Activated CD8-positive, alpha-beta memory T cell treated with anti-CD3 and anti-CD28 coated beads, Interleukin-2, amount 10 ng/mL, durations not matched to agents 7 days and 5 days (primary cell): Measurements from ENCODE around the gene CHD1L. TPM values are rescaled to one million over a fixed set of nuclear protein-coding genes. Genes with fewer than 3 reads are reported as not detected.
"Not testable (repeated sequence)": the region's sequence is repeated elsewhere in the genome, so short reads cannot be mapped to it uniquely, and the experiment has no call there.

Experiments used
- ATAC-seq: fragments of 150-1000 bp; cut with Tn5 transposase; one replicate; pipeline ENCODE4 v1.10.0; 2021; ENCODE audit warnings: moderate library complexity
- CTCF ChIA-PET: fragments of 350-600 bp; sonication (Branson Sonifier 250); formaldehyde crosslinking; loops from one replicate; lab custom pipeline; 2021; ENCODE audit warnings: antibody characterized with exemption; lab: Charles Lee
- DNase-seq: peaks from one replicate; pipeline ENCODE4 v3.0.0-alpha.2; 2020
- H3K27ac Mint-ChIP-seq: one replicate; pipeline ENCODE4 v1.8.0; 2021; ENCODE audit warnings: mild to moderate bottlenecking, mixed read lengths
- H3K27me3 Mint-ChIP-seq: one replicate; pipeline ENCODE4 v1.8.0; 2021; ENCODE audit warnings: mixed read lengths
- H3K36me3 Mint-ChIP-seq: one replicate; pipeline ENCODE4 v1.8.0; 2021; ENCODE audit warnings: mild to moderate bottlenecking, mixed read lengths
- H3K4me1 Mint-ChIP-seq: one replicate; pipeline ENCODE4 v1.8.0; 2021; ENCODE audit warnings: mixed read lengths
- H3K4me3 Mint-ChIP-seq: one replicate; pipeline ENCODE4 v1.8.0; 2021; ENCODE audit warnings: mild to moderate bottlenecking, moderate library complexity, mixed read lengths
- H3K9me3 Mint-ChIP-seq: one replicate; pipeline ENCODE4 v1.8.0; 2022; ENCODE audit warnings: low read depth, mixed read lengths
- total RNA-seq, 2 experiments: library from RNA; stranded (reverse); gene quantifications; one replicate each; pipeline ENCODE4 v1.2.3, GENCODE V29; 2021

Gene CHD1L
- total RNA-seq, 2 experiments from 2014 or later, result 82.2 to 83.7 TPM

DNA sequence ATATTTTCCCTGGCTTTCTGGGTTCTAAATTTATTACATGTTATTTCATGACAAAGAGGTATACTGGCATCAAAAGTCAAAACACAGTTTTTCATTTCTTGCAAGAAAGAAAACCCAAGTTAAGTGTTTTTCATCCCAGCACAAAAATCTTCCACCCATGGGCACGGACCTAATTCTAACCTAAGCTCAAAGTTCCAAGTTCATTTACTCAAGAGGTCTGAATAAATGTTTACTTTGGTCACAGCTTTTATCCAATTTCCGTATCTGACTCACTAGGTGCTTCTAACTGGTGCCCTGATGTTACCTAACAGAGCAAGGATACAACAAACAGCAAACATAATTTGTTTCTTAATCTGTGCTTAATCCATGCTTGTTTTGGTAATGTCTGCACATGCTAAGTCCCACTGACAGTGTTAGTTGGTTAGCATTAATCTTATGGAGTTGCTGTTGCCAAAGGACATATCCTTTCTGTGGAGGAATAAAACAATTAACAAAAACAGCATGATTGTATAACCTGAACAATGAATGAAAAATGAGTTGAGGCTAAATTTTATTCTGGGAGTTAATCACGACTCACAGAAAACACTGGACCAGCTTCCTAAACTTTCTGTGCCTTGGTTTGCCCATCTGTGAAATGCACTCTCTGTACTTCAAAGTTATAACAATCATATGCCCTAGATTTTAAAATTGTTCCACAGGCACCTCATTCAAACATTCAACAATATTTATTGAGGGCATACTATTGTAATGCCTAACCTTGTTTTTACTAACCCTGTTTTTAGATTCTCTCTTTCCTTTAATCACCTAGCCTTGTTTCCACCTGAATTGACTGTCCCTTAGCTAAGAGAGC, 4.2 kb upstream of the CHD1L start:
- Mint-ChIP-seq H3K9me3 (no peaks in the 10 kb centered on the region), H3K27me3 (peaks cover 15% of the 10 kb centered on the region), H3K27ac (no peak overlapping the region), H3K4me1 (peaks cover 5% of the 10 kb centered on the region), H3K36me3 (no peaks in the 10 kb centered on the region), H3K4me3 (no peak overlapping the region)
- no peak for ATAC-seq
- CTCF ChIA-PET, result interaction anchor here (0.5 kb wide), 1 partner anchor 40 kb away, joined by 4 read pairs; no protein-coding TSS in a partner anchor
- no peak for DNase-seq

DNA sequence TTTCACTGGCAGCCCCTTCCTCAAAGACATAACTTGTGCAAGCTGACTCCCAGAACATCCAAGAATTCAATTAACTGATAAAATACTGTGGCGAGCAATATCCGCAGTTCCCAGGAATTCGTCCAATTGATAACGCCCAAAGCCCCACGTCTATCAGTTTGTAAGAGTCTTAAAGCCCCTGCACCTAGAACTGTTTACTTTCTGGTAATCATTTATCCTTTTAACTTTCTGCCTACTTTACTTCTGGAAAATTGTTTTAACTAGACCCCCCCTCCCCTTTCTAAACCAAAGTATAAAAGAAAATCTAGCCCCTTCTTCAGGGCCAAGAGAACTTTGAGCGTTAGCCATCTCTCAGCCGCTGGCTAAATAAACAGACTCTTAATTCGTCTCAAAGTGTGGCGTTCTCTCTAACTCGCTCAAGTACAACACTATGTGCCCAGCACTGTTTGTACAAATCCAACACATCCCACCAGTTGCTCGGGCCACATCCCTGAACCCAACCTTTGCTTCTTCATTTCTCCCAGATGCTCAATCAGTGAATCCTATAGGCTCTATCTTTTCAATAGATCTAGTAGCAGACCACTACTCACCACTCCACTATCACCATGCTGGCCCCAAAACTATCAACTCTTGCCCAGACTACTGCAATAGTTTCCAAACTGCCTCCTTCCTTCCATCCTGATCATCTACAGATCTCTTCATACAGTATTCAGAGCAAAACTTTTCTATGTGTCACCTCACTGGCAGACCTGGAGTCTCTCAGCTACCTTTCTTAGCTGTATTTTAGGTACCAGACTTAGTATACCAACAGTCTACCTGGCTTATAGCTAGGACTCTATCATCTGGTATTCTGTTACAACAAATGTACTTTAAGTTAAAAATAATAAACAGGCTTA, 3.3 kb upstream of the CHD1L start:
- Mint-ChIP-seq H3K36me3 (peaks cover 4% of the 10 kb centered on the region), H3K27ac (no peak overlapping the region), H3K9me3 (no peaks in the 10 kb centered on the region), H3K4me3 (no peak overlapping the region), H3K4me1 (peaks cover 9% of the 10 kb centered on the region), H3K27me3 (peaks cover 15% of the 10 kb centered on the region)
- DNase-seq (no peak), ATAC-seq (no peak)
- CTCF ChIA-PET, result interaction anchor here (1.2 kb wide), 1 partner anchor 9 kb away, joined by 4 read pairs; no protein-coding TSS in a partner anchor

DNA sequence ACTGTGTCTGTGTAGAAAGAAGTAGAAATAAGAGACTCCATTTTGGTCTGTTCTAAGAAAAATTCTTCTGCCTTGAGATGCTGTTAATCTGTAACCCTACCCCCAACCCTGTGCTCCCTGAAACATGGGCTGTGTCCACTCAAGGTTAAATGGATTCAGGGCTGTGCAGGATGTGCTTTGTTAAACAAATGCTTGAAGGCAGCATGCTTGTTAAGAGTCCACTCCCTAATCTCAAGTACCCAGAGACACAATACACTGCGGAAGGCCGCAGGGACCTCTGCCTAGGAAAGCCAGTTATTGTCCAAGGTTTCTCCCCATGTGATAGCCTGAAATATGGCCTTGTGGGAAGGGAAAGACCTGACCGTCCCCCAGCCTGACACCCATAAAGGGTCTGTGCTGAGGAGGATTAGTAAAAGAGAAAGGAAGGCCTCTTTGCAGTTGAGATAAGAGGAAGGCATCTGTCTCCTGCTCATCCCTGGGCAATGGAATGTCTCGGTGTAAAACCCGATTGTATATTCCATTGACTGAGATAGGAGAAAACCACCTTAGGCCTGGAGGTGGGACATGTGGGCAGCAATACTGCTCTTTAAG, 2.3 kb upstream of the CHD1L start:
- not testable (repeated sequence) for ATAC-seq, H3K9me3 Mint-ChIP-seq, H3K4me3 Mint-ChIP-seq, DNase-seq, H3K36me3 Mint-ChIP-seq, H3K27ac Mint-ChIP-seq
- Mint-ChIP-seq H3K27me3 (peaks cover 15% of the 10 kb centered on the region), H3K4me1 (peaks cover 17% of the 10 kb centered on the region)
- CTCF ChIA-PET, result interaction anchor here (1.2 kb wide), 1 partner anchor 8 kb away, joined by 4 read pairs; no protein-coding TSS in a partner anchor

DNA sequence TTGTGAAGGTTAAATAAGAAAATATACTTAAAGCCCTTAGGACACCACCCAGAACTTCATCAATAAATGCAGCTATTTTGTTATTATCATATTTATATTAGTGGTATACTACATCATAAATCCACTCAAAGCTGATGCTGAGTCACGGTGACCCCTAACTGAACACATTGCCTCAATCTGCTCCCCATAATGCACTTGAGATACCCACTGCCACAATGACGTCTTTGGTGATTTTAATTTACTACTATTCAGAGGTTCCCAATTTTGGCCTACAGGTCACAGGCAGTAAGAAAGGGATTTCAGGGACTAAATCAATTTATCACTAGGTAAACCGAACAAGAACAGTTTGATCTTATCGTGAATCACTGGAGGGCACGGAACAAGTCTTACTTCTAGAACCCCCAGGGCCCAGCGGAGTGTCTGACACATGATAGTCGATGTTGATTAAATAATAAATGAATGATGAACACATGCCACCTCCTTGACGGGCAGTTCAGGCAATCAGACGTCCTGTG, 493 bp upstream of the CHD1L start:
- Mint-ChIP-seq H3K4me1 (peaks cover 32% of the 10 kb centered on the region), H3K4me3 (peak overlapping the region; percentile 97), H3K27ac (peak overlapping the region; percentile 72), H3K36me3 (peaks cover 13% of the 10 kb centered on the region), H3K27me3 (peaks cover 15% of the 10 kb centered on the region), H3K9me3 (no peaks in the 10 kb centered on the region)
- CTCF ChIA-PET, result interaction anchor here (0.6 to 3.5 kb wide), 15 partner anchors 11 to 271 kb away, joined by 3 to 42 read pairs (median 4); partner anchors contain the start of genes FMO5 and PRKAB2
- no peak for DNase-seq
- ATAC-seq, result no peak

DNA sequence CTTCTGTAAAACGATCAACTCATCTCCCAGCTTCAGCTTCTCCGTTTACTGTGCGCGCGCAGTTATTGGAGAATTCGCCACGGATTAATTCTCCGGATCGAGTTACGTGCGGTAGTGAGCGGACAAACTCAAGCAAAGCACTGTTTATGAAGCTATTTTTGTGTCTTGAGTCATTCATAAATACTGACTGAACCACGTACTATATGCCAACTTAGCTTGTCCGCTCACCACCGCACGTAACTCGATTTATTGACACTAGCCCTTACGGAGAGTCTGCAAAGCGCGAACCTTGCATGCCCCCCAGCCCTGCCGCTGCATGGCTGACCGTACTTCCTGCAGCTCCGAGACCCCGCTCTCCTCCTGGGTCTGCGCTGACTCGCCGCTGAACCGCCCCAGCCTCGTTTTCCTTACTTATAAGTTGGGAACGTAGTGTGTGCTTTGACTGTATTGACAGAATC, 773 bp downstream of the CHD1L start:
- Mint-ChIP-seq H3K4me1 (peaks cover 42% of the 10 kb centered on the region), H3K36me3 (peaks cover 13% of the 10 kb centered on the region), H3K27ac (peak overlapping the region; percentile 87), H3K9me3 (no peaks in the 10 kb centered on the region), H3K27me3 (peaks cover 11% of the 10 kb centered on the region), H3K4me3 (peak overlapping the region; percentile 97)
- peak; percentile 63 for DNase-seq
- ATAC-seq, result peak; percentile 27
- CTCF ChIA-PET, result interaction anchor here (0.7 to 3.5 kb wide), 16 partner anchors 10 to 1064 kb away, joined by 3 to 42 read pairs (median 4); partner anchors contain the start of genes FMO5 and PRKAB2

DNA sequence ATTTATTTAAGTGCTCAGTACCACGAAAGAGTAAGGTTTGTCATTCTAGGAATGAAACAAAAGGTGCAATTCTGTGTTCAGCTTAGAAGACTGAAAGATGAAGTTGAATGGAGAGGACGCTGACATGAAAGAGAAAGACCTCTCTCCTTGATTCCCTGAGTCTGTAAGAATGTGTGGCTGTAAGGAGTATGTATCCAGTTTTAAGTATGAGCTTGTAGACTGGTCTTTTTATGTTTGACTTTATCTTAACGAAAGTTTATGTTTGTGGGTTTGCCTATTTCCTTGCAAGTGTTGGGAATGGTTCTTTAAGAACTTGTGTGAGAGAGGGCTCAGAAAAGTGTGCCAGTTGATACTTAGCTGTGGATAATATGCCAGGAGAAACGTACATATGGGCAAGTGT, 1.4 kb downstream of the CHD1L start:
- Mint-ChIP-seq H3K9me3 (no peaks in the 10 kb centered on the region), H3K27me3 (peaks cover 6% of the 10 kb centered on the region), H3K36me3 (peaks cover 13% of the 10 kb centered on the region), H3K4me1 (peaks cover 43% of the 10 kb centered on the region), H3K27ac (peak overlapping the region; percentile 87), H3K4me3 (peak overlapping the region; percentile 97)
- no peak for DNase-seq
- CTCF ChIA-PET, result interaction anchor here (0.7 to 3.5 kb wide), 10 partner anchors 9 to 159 kb away, joined by 3 to 42 read pairs (median 4); partner anchors contain the start of genes FMO5 and PRKAB2
- no peak for ATAC-seq

DNA sequence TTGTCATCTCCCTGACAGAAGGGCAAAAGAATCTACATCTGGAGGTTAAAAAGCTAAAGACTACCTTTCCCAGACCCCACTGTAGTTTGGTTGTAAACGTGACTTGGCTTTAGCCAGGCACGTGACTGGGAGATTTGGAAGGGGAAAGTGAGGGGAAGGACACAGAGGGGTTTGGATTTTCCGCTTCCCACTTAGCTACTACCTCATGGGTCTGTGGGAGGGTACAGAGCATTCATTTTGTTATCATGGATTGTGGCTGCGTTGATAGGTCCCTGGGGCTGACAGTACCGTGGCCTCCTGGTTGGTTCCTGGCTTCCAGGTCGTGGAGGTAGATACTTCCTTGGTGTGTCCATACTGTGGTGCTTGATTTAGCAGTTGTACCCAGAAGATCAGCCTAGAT, 2.6 kb downstream of the CHD1L start:
- no peak for ATAC-seq
- DNase-seq, result no peak
- Mint-ChIP-seq H3K36me3 (peaks cover 16% of the 10 kb centered on the region), H3K27ac (peak overlapping the region; percentile 19), H3K4me1 (peaks cover 52% of the 10 kb centered on the region), H3K9me3 (no peaks in the 10 kb centered on the region), H3K4me3 (peak overlapping the region; percentile 30), H3K27me3 (no peaks in the 10 kb centered on the region)
- CTCF ChIA-PET, result no interaction called here

DNA sequence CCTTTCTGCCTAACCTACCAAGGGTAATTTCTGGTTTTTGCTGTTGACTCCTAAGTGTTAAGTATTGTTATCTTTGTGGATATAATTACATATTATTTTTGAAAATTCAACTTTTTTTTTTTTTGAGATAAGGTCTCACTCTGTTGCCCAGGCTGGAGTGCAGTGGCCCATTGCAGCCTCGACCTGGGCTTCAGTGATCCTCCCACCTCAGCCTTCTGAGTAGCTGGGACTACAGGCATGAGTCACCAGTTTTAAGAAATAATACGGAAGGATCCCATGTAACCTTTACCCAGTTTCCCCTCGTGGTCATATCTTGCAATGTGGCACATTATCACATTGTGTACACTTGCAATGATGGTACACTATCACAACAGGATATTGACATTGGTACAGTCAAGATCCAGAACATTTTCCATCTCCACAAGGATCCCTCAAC, 3.1 kb downstream of the CHD1L start:
- CTCF ChIA-PET, result interaction anchor here (0.6 kb wide), 1 partner anchor 85 kb away, joined by 3 read pairs; no protein-coding TSS in a partner anchor
- Mint-ChIP-seq H3K36me3 (peaks cover 16% of the 10 kb centered on the region), H3K4me1 (peaks cover 56% of the 10 kb centered on the region), H3K27ac (peak overlapping the region; percentile 48), H3K9me3 (no peaks in the 10 kb centered on the region), H3K4me3 (peak overlapping the region; percentile 2), H3K27me3 (no peaks in the 10 kb centered on the region)
- ATAC-seq (no peak), DNase-seq (no peak)

DNA sequence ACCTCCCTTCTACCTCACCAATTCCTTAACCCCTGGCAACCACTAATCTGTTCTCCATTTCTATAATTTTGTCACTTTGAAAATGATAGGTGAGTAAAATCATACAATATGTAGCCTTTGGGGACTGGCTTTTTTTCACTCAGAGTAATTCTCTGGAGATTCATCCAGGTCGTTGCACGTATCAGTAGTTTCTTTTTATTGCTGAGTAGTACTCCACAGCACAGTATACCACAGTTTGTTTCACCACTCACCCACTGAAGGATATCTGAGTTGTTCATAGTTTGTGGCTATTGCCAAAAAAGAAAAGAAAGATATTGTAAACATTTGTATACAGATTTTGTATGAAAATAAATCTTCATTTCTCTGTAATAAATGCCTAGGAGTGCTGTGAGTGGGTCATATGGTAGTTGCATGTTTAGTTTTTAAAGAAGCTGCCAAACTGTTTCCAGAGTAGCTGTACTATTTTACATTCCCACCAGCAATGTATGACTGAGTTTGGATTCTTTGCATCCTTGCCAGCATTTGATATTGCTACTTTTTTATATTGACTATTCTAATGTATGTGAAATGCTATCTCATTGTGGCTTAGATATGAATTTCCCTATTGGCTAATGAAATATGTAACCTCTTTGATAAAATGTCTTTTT, 3.7 kb downstream of the CHD1L start:
- ATAC-seq, result no peak

DNA sequence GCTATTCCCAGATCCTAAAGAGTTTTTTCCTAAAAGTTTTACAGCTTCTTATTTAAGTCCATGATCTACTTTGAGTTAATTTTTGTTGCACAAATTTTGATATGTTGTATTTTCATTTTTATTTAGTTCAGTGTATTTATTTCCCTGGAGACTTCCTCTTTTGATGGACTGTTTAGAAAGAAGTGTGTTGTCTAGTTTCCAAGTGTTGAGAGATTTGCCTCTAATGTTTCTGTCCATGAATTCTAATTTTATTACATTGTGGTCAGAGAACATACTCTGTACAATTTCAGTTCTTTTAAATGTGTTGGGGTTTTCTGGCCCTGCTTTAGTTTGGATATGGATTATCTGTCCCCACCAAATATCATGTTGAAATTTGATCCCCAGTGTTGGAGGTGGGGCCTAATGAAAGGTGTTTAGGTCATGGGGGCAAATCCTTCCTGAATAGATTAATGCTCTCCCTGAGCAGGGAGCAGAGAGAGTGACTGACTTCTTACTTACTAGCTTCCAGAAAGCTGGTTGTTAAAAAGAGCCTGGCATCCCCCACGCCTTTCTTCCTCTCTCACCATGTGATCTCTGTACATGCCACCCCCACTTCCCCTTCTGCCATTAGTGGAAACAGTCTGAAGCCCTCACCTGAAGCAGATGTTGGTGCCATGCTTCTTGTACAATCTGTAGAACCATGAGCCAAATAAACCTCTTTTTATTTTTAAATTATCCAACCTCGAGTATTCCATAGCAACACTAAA, 4.6 kb downstream of the CHD1L start:
- H3K27me3 Mint-ChIP-seq, result no peaks in the 10 kb centered on the region
- H3K36me3 Mint-ChIP-seq, result peaks cover 20% of the 10 kb centered on the region
- no peak for DNase-seq
- H3K4me1 Mint-ChIP-seq, result peaks cover 58% of the 10 kb centered on the region
- no peaks in the 10 kb centered on the region for H3K9me3 Mint-ChIP-seq
- no peak overlapping the region for H3K4me3 Mint-ChIP-seq
- ATAC-seq, result no peak
- no peak overlapping the region for H3K27ac Mint-ChIP-seq
- CTCF ChIA-PET, result no interaction called here

More for the DNA sequence above, 3.7 kb downstream of the CHD1L start:
- Mint-ChIP-seq H3K4me1 (peaks cover 60% of the 10 kb centered on the region), H3K27me3 (no peaks in the 10 kb centered on the region), H3K9me3 (no peaks in the 10 kb centered on the region), H3K4me3 (peak overlapping the region; percentile 2), H3K36me3 (peaks cover 19% of the 10 kb centered on the region), H3K27ac (peak overlapping the region; percentile 48)
- no peak for DNase-seq
- CTCF ChIA-PET, result interaction anchor here (0.6 kb wide), 1 partner anchor 85 kb away, joined by 3 read pairs; no protein-coding TSS in a partner anchor

DNA sequence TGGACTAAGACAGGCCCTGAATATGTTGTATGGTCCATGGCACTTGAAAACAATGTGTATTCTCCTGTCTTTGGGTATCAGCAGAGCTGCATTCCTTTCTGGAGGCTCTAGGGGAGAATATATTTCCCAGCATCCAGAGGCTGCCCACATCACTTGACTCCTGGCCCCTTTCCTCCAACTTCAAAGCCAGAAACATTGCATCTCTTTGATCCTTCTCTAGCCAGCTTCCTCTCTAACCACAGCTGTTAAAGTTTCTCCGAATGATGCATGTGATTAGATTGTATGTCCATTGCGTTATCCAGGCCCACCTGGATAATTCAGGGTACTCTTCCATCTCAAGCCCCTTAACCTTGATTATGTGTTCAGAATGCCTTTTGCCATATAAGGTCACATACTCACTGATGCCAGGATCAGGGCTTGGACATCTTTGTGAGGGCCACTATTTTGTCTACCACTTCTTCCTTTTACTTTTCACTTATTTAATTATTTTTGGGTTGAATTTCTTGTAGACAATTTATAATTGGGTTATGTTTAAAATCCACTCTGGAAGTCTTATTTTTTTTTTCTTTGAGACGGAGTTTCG, 5.3 kb downstream of the CHD1L start:
- Mint-ChIP-seq H3K4me3 (no peak overlapping the region), H3K27me3 (no peaks in the 10 kb centered on the region), H3K27ac (no peak overlapping the region), H3K9me3 (no peaks in the 10 kb centered on the region), H3K4me1 (peaks cover 55% of the 10 kb centered on the region), H3K36me3 (peaks cover 24% of the 10 kb centered on the region)
- DNase-seq (no peak), ATAC-seq (no peak)
- CTCF ChIA-PET, result interaction anchor here (1.3 kb wide), 1 partner anchor 8 kb away, joined by 4 read pairs; no protein-coding TSS in a partner anchor
